AG10803 (cell line): Measurements from ENCODE around the gene CYLD.

ENCODE experiments used
- DNase-seq: peaks from one replicate; pipeline ENCODE4 v3.0.0; 2010; ENCODE audit warnings: low read depth
- H3K4me3 ChIP-seq: 2 replicates; pipeline ENCODE4 v1.5.1; 2011; ENCODE audit warnings: mild to moderate bottlenecking, low read length, control low read depth
- CTCF ChIP-seq: conservative IDR thresholded peaks from 2 replicates; pipeline ENCODE4 v1.5.1; 2011; ENCODE audit warnings: mild to moderate bottlenecking, low read length, control low read depth, inconsistent platforms

The CYLD gene

GRCh38 chr16:50800074-50800473 lies 58.2 kb downstream of the CYLD start:
- TF ChIP-seq CTCF = no peak
- DNase-seq = no peak

GRCh38 chr16:50801036-50801435 lies 59.1 kb downstream of the CYLD start:
- no peak overlapping the region for H3K4me3 ChIP-seq
- no peak for TF ChIP-seq CTCF
- no peak for DNase-seq

More at GRCh38 chr16:50800074-50800473, 58.2 kb downstream of the CYLD start:
- no peak overlapping the region for H3K4me3 ChIP-seq

GRCh38 chr16:50802000-50802399 lies 60.1 kb downstream of the CYLD start:
- peak; percentile 38 for DNase-seq
- TF ChIP-seq CTCF = no peak
- H3K4me3 ChIP-seq = no peak overlapping the region

- no peak overlapping the region for H3K4me3 ChIP-seq
- no peak for TF ChIP-seq CTCF
- DNase-seq = no peak
These were observed 61.1 kb downstream of the CYLD start for GRCh38 chr16:50802961-50803360.

GRCh38 chr16:50804290-50804907 lies 62.5 kb downstream of the CYLD start:
- no peak overlapping the region for H3K4me3 ChIP-seq
- no peak for TF ChIP-seq CTCF
- no peak for DNase-seq

GRCh38 chr16:50806099-50807062 lies 64.5 kb downstream of the CYLD start:
- peak overlapping the region; percentile 58 for H3K4me3 ChIP-seq
- DNase-seq = peak; percentile 88
- TF ChIP-seq CTCF = peak; percentile 88
